Measurements from ENCODE around the gene UQCC2.

DNA sequence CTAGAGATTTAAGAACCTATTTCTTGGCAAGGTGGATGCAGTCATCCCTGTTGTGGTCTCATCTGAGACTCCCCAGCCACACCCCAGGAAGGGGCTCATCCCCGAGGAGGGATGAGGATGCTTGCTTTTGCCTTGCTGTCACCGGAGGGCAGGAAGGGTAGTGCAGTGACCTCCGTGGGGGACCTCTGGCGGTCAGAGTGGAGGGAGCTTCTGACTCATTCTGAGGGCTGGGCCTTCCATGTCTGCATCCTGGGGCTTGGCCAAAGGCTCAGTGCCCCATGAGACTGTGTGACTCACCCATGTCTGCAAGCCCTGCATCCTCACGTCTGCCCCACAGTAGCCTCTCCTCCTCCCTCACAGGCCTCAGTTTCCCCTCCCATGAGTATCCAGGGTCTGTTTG, 38.7 kb downstream of the UQCC2 start:
- TF ChIP-seq, protein P1, sequence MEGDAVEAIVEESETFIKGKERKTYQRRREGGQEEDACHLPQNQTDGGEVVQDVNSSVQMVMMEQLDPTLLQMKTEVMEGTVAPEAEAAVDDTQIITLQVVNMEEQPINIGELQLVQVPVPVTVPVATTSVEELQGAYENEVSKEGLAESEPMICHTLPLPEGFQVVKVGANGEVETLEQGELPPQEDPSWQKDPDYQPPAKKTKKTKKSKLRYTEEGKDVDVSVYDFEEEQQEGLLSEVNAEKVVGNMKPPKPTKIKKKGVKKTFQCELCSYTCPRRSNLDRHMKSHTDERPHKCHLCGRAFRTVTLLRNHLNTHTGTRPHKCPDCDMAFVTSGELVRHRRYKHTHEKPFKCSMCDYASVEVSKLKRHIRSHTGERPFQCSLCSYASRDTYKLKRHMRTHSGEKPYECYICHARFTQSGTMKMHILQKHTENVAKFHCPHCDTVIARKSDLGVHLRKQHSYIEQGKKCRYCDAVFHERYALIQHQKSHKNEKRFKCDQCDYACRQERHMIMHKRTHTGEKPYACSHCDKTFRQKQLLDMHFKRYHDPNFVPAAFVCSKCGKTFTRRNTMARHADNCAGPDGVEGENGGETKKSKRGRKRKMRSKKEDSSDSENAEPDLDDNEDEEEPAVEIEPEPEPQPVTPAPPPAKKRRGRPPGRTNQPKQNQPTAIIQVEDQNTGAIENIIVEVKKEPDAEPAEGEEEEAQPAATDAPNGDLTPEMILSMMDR (IDR thresholded peaks at IDR 0.05) = peak in 2 of 6 experiments; percentile 18 to 51
- TF ChIP-seq POLR2A (IDR thresholded peaks at IDR 0.05) = no peak
